Sigmoid colon (tissue), 4 donors: ENCODE results near the gene MROH8.

Experiments
- CTCF ChIP-seq, 4 experiments: fragments of 450-650 bp in 3 of 4; fragments of 200-600 bp in 1 of 4; IDR thresholded peaks; one replicate each; pipeline ENCODE4 v1.5.1; 2016 to 2019; ENCODE audit warnings: antibody characterized with exemption in 4 of 4, mild to moderate bottlenecking in 3 of 4, moderate library complexity in 2 of 4
- POLR2AphosphoS5 ChIP-seq, 4 donors: sonication (generic); formaldehyde crosslinking; IDR thresholded peaks; one replicate each; pipeline ENCODE4 v1.6.1; 2017; ENCODE audit warnings: antibody characterized with exemption in 4 of 4

GRCh38 chr20:37081717-37082289, 97.5 kb downstream of the MROH8 start:
- no peak for TF ChIP-seq POLR2AphosphoS5 (IDR thresholded peaks at IDR 0.05)
- TF ChIP-seq CTCF (IDR thresholded peaks at IDR 0.05), result no peak
